ENCODE data around the gene SLC12A4. TPM values are rescaled to one million over a fixed set of nuclear protein-coding genes. Genes with fewer than 3 reads are reported as not detected.

The SLC12A4 gene
- total and polyA plus RNA-seq, 2 of the 13 experiments (the other 11 are each of a cell fraction or from before 2014, with no cell fraction given): 65.1 to 84.3 TPM

DNA sequence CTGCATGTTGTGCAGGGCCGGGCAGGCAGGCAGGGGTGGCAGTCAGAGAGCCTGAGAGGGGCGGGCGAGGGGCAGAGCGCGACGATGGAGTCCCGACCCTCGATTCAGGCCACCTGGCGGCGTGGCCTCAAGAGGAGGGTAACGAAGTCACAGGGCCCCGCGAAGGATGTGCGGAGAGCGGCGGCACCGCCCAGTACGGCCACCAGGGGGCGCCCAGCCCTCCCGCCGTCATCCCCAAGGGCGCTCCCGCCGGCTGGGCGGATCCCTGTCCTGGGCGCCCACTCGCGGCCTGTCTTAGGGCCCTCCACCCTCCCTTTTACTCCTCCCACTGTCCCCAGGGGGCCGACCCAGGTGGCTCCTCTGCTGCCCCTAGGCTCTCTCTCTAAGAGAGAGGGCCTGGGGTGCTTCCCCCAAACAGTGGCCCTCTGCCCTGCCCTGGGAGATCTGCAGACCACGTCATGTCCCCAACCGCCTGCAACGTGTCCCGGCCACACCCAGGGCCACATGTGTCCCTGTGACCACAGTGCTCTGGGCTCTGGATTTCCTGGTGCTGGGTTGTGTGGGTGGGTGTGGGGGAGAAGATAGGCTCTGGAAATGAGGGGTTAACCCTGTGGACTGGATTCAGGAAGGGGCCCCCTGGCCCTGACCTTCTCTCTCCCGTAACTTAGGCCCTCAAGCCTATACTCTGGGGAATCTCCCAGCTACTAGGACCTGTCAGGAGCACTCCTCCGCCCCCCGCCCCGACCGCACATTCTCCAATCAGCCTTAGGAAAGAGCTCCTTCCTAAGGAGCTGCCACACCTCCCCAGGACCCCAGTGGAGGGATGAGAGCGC is 25.0 kb upstream of the SLC12A4 start (continued):
- TF ChIP-seq, protein P1, sequence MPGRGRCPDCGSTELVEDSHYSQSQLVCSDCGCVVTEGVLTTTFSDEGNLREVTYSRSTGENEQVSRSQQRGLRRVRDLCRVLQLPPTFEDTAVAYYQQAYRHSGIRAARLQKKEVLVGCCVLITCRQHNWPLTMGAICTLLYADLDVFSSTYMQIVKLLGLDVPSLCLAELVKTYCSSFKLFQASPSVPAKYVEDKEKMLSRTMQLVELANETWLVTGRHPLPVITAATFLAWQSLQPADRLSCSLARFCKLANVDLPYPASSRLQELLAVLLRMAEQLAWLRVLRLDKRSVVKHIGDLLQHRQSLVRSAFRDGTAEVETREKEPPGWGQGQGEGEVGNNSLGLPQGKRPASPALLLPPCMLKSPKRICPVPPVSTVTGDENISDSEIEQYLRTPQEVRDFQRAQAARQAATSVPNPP (CRISPR knock-in tag; IDR thresholded peaks at IDR 0.05): no peak
- TF ChIP-seq, protein P2, sequence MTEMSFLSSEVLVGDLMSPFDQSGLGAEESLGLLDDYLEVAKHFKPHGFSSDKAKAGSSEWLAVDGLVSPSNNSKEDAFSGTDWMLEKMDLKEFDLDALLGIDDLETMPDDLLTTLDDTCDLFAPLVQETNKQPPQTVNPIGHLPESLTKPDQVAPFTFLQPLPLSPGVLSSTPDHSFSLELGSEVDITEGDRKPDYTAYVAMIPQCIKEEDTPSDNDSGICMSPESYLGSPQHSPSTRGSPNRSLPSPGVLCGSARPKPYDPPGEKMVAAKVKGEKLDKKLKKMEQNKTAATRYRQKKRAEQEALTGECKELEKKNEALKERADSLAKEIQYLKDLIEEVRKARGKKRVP (CRISPR knock-in tag; IDR thresholded peaks at IDR 0.05): no peak
- 0 out of 2 replicates have a peak, but pooled peaks have one; percentile 8 for TF ChIP-seq ZNF713 (CRISPR knock-in tag; IDR thresholded peaks at IDR 0.05)
- TF ChIP-seq ZFP41 (CRISPR knock-in tag; IDR thresholded peaks at IDR 0.05; ENCODE audit: borderline replicate concordance): no peak
- no peak for TF ChIP-seq HOXA9 (CRISPR knock-in tag; IDR thresholded peaks at IDR 0.05; ENCODE audit: borderline replicate concordance)
- peak; percentile 56 for TF ChIP-seq RXRB (CRISPR knock-in tag; IDR thresholded peaks at IDR 0.05; ENCODE audit: borderline replicate concordance)
- TF ChIP-seq ZFX (CRISPR knock-in tag; IDR thresholded peaks at IDR 0.05; ENCODE audit: low read depth): peak; percentile 92
- peak; percentile 59 for TF ChIP-seq TEAD3 (CRISPR knock-in tag; optimal IDR thresholded peaks at IDR 0.05; ENCODE audit: borderline replicate concordance)
- TF ChIP-seq RBFOX2 (IDR thresholded peaks at IDR 0.05; ENCODE audit: low read depth, low read length): peak; percentile 77
- no peak for TF ChIP-seq ZNF577 (CRISPR knock-in tag; IDR thresholded peaks at IDR 0.05; ENCODE audit: borderline replicate concordance, low read depth)
- no peak for TF ChIP-seq ZFP82 (CRISPR knock-in tag; IDR thresholded peaks at IDR 0.05; ENCODE audit: borderline replicate concordance)
- peak; percentile 90; the same call in 1 of the 2 replicates for TF ChIP-seq EEA1 (CRISPR knock-in tag; IDR thresholded peaks at IDR 0.05; ENCODE audit: borderline replicate concordance)
- TF ChIP-seq ZNF383 (CRISPR knock-in tag; IDR thresholded peaks at IDR 0.05; ENCODE audit: borderline replicate concordance): no peak
- 0 out of 2 replicates have a peak, but pooled peaks have one; percentile 39 for TF ChIP-seq ZNF317 (CRISPR knock-in tag; IDR thresholded peaks at IDR 0.05)
- no peak for TF ChIP-seq HNRNPH1 (optimal IDR thresholded peaks at IDR 0.05; ENCODE audit: low read depth, low read length)
- TF ChIP-seq POLR2A (IDR thresholded peaks at IDR 0.05; ENCODE audit: insufficient read depth in 1 of 2, low read depth in 2 of 2, low read length in 2 of 2): peak; percentile 25 to 40; a peak in 2 of 4 replicates
- no peak for TF ChIP-seq ASH2L (IDR thresholded peaks at IDR 0.05; ENCODE audit: insufficient read length, low read depth, low read length)
- TF ChIP-seq ZNF615 (CRISPR knock-in tag; IDR thresholded peaks at IDR 0.05; ENCODE audit: borderline replicate concordance): no peak
- TF ChIP-seq, protein P3, sequence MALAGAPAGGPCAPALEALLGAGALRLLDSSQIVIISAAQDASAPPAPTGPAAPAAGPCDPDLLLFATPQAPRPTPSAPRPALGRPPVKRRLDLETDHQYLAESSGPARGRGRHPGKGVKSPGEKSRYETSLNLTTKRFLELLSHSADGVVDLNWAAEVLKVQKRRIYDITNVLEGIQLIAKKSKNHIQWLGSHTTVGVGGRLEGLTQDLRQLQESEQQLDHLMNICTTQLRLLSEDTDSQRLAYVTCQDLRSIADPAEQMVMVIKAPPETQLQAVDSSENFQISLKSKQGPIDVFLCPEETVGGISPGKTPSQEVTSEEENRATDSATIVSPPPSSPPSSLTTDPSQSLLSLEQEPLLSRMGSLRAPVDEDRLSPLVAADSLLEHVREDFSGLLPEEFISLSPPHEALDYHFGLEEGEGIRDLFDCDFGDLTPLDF (CRISPR knock-in tag; IDR thresholded peaks at IDR 0.05): peak; percentile 87
- TF ChIP-seq KDM6A (CRISPR knock-in tag; IDR thresholded peaks at IDR 0.05; ENCODE audit: low read depth): no peak
- peak; percentile 91 for TF ChIP-seq HOXA5 (CRISPR knock-in tag; IDR thresholded peaks at IDR 0.05)
- no peak for TF ChIP-seq NFE2L1 (CRISPR knock-in tag; IDR thresholded peaks at IDR 0.05; ENCODE audit: borderline replicate concordance)
- TF ChIP-seq ZNF619 (CRISPR knock-in tag; IDR thresholded peaks at IDR 0.05): 0 out of 2 replicates have a peak, but pooled peaks have one; percentile 15
- no peak for TF ChIP-seq MBNL3 (CRISPR knock-in tag; conservative IDR thresholded peaks at IDR 0.05)
- TF ChIP-seq ZNF234 (CRISPR knock-in tag; conservative IDR thresholded peaks at IDR 0.05): no peak; the same call in 1 of the 2 replicates
